HG03103 (cell line): ENCODE results near the gene ZNF680.
"Not testable (repeated sequence)": the region's sequence is repeated elsewhere in the genome, so short reads cannot be mapped to it uniquely, and the experiment has no call there.

ENCODE experiments used
- ATAC-seq: cut with Tn5 transposase; IDR thresholded peaks from one replicate; pipeline ENCODE4 v1.9.1; 2021; ENCODE audit warnings: low read depth; ENCODE audit not compliant: unreplicated experiment

The ZNF680 gene

GRCh38 chr7:64562626-64563278 is at the start of gene ZNF680:
Gene ZNF680 (minus strand): TSS chr7:64563071. CDS start chr7:64562954, 117 bp downstream.
- ATAC-seq, result peak; percentile 99

DNA sequence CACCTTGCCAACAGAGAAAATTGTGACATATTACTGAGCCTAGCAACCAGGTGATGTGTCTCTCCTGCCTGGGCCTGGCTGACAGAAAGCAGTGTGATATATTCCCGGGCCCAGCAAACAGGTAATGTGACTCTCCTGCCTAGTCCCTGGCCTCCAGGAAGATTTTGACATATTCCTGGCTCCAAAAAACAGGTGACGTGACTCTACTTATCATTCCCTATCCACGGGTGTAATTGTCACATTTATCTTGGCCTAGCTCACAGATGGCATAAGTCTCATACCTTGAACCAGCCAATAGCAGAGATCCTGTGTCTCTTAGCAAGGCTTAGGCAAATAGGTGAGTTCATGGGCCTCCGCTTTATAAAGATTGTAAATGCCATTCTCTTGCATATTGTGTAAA is 49.6 kb upstream of the ZNF680 start:
- no peak for ATAC-seq

- ATAC-seq, result no peak
Measured at GRCh38 chr7:64611717-64612116, 48.8 kb upstream of the ZNF680 start.

- ATAC-seq, result no peak
Measured at GRCh38 chr7:64610997-64611396, 48.1 kb upstream of the ZNF680 start.

DNA sequence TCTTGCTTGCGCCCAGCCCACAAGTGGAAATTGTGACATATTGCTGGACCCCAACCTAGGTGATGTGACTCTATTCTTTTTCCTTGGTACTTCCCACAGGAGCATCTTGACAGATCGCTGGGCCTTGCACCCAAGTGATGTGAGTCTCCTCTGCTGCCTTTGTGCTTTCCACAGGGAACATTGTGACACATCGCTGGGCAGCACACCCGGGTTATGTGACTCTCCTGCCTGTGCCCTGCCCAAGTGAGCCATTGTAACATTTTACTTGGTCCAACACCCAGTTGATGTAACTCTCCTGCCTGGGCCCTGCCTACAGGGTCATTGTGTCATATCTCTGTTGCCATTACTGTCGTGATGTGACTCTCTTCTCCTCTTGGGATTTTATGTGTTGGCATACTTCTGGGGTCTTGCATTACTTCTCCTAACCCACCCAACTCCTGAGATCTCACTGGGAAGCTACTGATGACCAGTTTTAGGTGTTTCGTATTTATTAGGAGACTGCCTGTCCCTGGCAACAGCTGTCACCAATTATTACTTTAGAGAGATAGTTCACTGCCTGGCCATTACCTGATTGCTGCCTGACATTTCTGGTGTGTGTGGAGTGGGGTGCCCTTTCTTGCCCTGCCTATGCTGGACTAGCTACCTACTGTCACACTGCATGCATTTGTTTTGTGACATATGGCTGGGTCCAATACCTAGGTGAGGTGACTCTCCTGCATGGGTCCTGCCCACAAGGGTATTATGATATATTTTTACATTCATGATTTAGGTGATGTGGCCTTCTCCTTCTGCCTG is 45.4 kb upstream of the ZNF680 start:
- no peak for ATAC-seq

DNA sequence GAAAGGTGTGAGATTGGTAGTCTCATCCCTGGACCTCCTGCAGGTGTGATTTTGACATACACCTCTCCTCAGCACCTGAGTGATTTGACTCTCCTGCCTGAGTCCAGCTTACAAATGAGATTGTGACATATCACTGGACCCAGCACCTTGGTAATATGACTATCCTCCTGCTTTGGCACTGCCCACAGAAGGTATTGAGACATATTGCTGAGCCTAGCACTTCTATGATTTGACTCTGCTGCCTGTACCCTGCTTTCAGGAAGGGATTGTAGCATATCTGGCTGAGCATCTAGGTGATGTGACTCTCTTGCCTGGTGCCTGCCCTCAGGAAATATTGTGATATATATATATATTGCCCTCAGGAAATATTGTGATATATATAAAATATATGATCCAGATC is 43.5 kb upstream of the ZNF680 start:
- ATAC-seq, result no peak

DNA sequence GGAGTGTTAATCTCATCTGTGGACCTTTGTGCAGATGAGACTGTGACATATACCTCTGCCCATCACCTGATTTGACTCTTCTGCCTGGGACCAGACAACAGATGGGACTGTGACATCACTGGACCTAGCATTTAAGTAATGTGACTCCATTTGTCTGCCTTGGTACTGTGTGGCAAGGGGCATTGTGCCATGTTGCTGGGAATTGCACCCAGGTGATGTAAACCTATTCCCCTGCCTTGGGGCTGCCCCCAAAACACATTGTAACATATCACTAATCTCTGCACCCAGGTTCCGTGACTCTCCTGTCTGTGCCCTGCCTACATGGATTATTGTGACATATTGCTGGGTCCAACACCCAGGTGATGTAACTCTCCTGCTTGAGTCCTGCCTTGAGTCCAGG is 40.4 kb upstream of the ZNF680 start:
- ATAC-seq, result no peak

GRCh38 chr7:64602518-64602917 is 39.6 kb upstream of the ZNF680 start:
- no peak for ATAC-seq

DNA sequence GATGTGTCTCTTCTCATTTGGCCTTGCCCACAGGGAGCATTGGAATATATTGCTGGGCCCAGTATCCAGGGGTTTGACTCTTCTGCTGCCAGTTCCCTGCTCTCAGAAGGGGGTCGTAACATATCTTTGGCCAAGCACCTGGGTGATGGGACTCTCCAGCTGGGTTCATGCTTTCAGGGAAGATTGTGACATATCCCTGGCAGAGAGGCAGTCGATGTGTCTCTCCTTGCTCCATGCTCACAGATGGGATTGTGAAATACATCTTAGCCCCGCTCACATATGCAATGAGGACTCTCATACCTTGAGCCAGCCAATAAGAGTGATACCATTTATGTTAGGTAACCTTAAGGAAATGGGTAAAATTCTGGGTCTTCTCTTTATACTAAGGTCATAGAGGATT is 39.2 kb upstream of the ZNF680 start:
- no peak for ATAC-seq

DNA sequence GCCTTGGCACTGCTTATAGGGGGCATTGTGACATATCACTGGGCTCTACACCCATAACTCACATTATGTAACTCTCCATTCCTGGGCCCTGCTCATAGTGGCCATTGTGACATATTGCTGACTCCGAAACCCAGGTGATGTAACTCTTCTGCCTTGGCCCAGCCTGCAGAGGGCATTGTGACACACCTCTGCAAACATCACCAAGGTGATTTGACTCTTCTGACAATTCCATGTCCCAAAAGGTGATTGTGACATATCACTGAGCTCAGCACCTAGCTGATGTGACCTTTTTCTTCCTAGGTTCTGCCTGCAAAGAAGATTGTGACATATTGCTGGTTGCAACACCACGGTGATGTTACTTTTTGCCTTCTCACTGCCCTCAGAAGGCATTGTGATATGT is 36.5 kb upstream of the ZNF680 start:
- ATAC-seq, result no peak

GRCh38 chr7:64590971-64591370 is 28.1 kb upstream of the ZNF680 start:
- no peak for ATAC-seq

DNA sequence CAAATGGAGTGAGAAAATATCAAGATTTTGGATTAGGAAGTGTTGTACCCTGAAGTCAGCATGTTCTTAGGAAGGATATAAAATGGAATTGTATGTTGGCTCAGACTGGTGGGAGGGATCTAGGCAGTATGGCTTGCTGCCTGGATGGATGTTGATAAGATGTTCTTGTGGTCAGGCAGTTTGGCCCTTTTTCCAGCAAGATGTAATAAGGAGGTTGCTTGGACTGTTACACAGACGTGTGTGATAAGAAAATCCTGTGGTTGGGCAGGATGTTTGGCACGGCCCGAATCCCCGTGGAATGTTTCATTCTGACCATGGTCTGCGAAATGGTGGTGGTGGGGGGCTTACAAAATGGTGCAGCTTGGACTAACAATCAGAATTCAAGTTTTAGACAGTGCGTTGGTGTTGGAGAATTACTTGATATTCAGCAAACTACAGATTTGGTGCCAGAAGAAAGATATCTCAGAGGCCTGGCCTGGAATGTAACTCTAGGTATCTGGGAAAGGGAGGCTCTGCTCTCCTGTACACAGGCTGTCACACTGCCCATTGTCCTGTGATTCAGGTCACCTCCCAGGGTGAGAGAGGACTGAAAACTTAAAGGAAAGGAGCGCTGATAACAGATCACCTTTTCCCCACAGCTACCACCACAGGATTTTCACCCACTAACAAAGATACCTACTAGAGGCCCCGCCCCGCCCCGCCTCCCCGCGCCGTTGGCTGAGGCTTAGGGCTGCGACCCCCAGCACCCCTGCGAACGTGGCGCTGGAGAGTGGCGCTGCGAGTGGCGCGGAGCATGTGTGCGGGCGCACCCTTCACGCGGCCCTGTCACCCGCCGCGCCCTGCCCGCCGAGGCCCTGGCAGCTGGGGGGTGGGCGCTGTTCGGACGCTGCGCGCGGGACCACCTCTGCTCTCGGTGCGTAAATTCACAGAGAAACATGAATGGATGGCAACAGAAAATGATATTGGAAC is 19.3 kb upstream of the ZNF680 start:
- no peak for ATAC-seq

DNA sequence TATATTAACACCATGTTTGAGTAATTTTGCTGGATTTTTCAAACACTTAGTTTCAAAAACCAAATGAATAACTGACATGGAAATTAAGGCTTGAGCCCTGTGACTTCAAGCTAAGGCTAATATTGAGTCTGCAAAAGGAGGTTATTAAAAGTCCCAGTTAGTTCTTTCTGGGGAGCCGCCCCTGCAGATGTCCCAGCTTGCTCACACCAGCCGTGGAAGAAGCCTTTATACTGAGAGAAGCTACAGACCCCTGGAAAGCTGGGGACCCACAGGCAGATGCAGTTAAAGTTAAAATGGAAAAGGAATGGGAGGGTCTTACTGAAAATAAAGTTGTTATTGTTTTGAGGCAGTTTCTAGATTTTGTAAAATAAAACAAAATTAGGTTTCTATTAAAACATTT is 18.5 kb upstream of the ZNF680 start:
- ATAC-seq, result no peak

DNA sequence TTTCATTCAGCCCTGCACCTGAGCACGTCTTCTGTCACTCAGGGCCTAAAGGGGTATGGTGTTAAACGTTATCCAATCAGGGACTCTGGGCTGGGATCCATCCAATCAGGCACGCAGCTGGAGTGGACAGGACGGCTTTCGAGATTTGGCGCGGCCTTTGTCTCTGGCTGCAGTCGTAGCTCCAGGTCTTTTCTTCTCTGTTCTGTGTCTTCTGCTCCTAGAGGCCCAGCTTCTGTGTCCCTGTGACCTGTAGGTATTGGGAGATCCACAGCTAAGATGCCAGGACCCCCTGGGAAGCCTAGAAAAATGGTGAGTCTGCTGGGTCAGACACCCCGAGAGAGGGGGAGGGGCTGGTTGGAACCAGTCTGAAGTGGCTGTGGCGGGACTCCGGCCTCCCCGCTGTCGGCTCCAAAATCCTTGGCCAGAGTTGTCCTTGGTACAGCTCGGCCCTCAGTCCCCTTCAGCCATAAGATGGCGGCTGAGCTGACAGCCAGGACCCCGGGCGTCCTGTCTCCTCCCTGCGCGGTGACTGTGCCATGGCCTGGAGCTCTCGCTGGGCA is 11.7 kb upstream of the ZNF680 start:
- ATAC-seq, result no peak

DNA sequence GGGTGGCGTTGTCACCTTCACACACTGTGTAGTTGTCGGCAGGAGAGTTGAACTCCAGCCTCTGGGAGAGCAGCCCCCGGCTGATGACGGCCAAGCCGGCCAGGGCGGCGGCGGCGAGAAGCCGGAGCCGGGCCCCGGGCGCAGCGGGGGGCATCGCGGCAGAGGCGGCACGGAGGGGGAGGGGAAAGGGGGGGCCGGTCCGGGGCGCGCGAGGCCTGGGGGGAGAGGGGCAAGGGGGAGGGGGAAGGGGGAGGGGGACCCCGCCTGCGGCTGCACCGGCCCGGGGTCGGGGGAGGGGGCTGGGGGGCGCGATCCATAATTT is 7.4 kb upstream of the ZNF680 start:
- ATAC-seq, result not testable (repeated sequence)

GRCh38 chr7:64569372-64570283 is 6.8 kb upstream of the ZNF680 start:
- not testable (repeated sequence) for ATAC-seq

- ATAC-seq, result no peak
Measured at GRCh38 chr7:64562256-64562625, 630 bp downstream of the ZNF680 start.

GRCh38 chr7:64559206-64559605 is 3.7 kb downstream of the ZNF680 start:
- no peak for ATAC-seq

DNA sequence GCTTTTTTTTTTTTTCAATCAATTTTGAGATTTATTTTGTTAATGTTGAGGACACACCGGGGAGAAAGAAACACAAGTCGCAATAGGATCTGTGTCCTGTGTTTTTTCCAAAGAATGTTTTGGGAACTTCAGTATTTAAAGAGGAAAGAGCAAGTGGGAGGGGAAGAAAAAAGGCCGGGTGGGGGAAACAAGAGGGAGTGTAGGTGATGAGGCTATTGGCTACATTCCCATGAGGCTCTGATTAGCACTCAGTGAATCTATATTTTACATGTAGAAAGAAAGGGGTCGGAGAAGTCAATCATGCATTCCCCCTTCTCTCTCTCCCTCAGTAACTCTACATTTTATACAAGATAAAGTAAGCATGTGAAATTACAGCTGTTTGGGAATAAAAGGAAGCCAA is 4.1 kb downstream of the ZNF680 start:
- ATAC-seq, result no peak

- ATAC-seq, result no peak
Measured at GRCh38 chr7:64558323-64558705, 4.6 kb downstream of the ZNF680 start.
